NT2/D1 (cell line): ENCODE results near the gene SDHAF1.

Experiments used
- DNase-seq: peaks from one replicate; pipeline ENCODE4 v3.0.0-alpha.2; 2011; ENCODE audit warnings: low read depth, low spot score
- H3K27me3 ChIP-seq: 2 replicates; pipeline ENCODE4 v1.6.0; 2011; ENCODE audit warnings: mild to moderate bottlenecking; ENCODE audit not compliant: insufficient read length, insufficient read depth
- H3K36me3 ChIP-seq: 2 replicates; pipeline ENCODE4 v1.6.1; 2011; ENCODE audit warnings: mild to moderate bottlenecking, low read length, mixed read lengths; ENCODE audit not compliant: insufficient read depth, insufficient read length
- H3K4me1 ChIP-seq: 2 replicates; pipeline ENCODE4 v1.5.1; 2011; ENCODE audit not compliant: insufficient read depth, insufficient read length
- H3K4me3 ChIP-seq: 2 replicates; pipeline ENCODE4 v1.5.1; 2011; ENCODE audit warnings: low read depth; ENCODE audit not compliant: insufficient read length
- H3K9ac ChIP-seq: 2 replicates; pipeline ENCODE4 v1.6.0; 2011; ENCODE audit warnings: low read depth; ENCODE audit not compliant: insufficient read length
- H3K9me3 ChIP-seq: 2 replicates; pipeline ENCODE4 v1.5.1; 2011; ENCODE audit warnings: mild to moderate bottlenecking, low read length; ENCODE audit not compliant: insufficient read depth
- SUZ12 ChIP-seq: IDR thresholded peaks from 2 replicates; pipeline ENCODE4 v1.6.1; 2011; ENCODE audit not compliant: insufficient read length, insufficient read depth; ENCODE audit errors: extremely low read depth
- YY1 ChIP-seq: IDR thresholded peaks from 2 replicates; pipeline ENCODE4 v1.6.1; 2011; ENCODE audit not compliant: insufficient read length, insufficient read depth
- ZNF274 ChIP-seq: IDR thresholded peaks from 2 replicates; pipeline ENCODE4 v1.6.1; 2011; ENCODE audit warnings: mild to moderate bottlenecking, low read depth, low read length

SDHAF1 gene

DNA sequence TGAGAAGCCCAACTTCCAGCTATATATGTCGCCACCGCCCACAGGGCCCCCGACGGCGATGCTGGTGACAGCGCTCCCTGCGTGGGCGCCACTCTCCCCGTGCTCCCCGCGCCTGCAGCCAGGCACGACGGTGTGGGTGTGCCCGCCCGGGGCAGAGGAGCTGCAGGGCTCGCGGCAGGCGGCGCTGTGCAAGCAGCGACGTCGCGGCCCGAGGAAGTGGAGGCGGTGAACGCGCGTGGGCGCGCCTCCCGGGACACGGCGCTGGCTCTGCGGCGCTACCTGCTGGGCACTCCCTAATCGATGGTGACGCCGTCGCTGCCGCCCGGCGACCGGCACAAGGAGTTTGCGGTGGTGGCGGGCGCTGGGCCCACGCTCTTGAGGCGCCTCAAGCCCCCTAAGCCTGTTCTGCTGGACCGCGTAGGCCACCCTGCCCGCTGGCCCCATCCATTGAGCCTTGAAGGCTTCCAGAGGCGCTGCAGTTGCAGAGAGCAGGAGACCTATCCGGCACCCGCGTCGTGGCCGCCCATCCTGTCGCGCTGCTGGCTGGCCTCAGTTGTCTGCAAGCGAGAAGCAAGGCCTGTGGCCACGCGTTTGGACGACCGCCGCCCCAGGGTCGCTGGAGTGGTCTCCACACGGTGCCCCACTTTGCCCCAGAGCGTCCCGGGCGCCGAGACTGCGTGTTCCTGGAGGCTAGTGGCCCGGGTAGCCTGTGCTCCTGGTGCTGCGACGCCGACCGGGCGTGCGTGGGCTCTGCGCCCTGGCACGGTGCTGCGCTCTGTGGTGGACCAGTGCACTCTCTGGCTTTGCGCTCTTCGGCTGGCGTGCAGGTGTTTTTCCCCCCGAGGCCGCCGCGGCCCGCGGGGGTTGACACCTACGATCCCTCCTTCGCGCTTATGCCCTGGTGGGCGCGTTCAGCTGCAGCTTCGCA lies 35.7 kb upstream of the SDHAF1 start:
- TF ChIP-seq YY1, result no peak
- TF ChIP-seq SUZ12, result peak; percentile 78
- H3K27me3 ChIP-seq, result peaks cover 52% of the 10 kb centered on the region
- DNase-seq, result no peak

DNA sequence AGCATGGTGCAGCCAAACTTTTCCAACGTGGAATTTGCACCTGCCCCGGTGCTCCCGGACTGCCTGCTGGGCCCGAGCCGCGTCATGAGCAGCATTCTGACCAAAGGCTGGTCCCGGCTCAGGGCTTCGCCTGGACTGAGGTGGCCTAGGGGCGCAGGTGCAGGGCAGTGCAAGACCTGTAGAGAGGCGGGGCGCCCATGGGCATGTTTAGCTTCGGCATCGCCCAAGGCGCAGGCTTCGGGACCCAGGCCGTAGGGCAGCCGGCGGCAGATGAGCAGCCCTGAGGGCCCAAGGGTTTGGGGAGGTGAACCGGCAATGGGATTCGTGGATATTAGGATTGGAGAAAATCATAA lies 35.0 kb upstream of the SDHAF1 start:
- Histone ChIP-seq H3K27me3 (peaks cover 52% of the 10 kb centered on the region), H3K9ac (peak overlapping the region; percentile 56), H3K9me3 (no peaks in the 10 kb centered on the region), H3K36me3 (no peaks in the 10 kb centered on the region), H3K4me1 (peaks cover 9% of the 10 kb centered on the region), H3K4me3 (no peak overlapping the region)
- DNase-seq, result no peak
- TF ChIP-seq SUZ12 (no peak), YY1 (no peak), ZNF274 (no peak)

More for the DNA sequence above, 35.7 kb upstream of the SDHAF1 start:
- Histone ChIP-seq H3K4me3 (peak overlapping the region; percentile 39), H3K9me3 (no peaks in the 10 kb centered on the region), H3K4me1 (peaks cover 9% of the 10 kb centered on the region), H3K9ac (peak overlapping the region; percentile 56), H3K36me3 (no peaks in the 10 kb centered on the region)

DNA sequence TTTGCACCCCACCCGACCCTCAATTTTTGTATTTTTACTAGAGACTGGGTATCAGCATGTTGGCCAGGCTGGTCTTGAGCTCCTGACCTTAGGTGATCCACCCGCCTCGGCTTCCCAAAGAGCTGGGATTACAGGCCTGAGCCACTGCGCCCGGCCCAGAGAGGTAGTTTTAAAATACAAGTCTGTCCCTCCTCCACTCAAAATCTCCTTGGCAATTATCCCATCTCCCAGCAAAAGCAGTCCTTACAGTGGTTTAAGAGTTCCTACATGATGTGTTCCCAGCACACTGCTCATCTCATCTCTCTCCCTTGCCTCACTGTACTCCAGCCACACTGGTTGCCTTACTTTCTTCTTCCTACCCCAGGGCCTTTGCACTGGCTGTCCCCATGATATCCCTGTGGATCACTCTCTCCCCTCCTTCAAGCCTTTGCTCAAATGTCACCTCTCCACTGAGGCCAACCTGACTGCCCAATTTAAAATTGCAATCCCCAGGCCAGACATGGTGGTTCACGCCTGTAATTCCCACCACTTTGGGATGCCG lies 34.5 kb upstream of the SDHAF1 start:
- Histone ChIP-seq H3K4me3 (no peak overlapping the region), H3K27me3 (peaks cover 52% of the 10 kb centered on the region), H3K9ac (no peak overlapping the region), H3K4me1 (peaks cover 9% of the 10 kb centered on the region), H3K9me3 (no peaks in the 10 kb centered on the region), H3K36me3 (no peaks in the 10 kb centered on the region)
- no peak for DNase-seq
- no peak for TF ChIP-seq ZNF274
- no peak for TF ChIP-seq YY1
- no peak for TF ChIP-seq SUZ12

DNA sequence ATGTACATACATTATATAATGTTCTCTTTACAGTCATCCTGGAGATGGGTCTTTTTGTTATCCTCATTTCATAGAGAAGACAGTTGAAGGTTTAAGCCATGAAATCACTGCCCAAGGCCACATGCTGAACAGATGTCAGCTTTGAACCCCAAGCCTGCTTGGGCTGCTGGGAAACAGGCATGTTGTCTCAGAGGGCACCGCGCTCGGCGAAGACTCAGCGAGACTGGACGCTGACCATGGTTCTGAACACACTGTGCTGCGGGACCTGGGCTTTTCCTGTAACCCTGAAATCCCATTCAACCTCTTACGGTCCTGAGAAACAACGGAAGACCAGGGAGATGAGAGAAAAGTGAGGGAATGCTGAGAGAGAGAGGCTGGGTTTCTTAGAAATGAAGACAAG lies 31.5 kb upstream of the SDHAF1 start:
- no peak overlapping the region for H3K9ac ChIP-seq
- H3K36me3 ChIP-seq, result no peaks in the 10 kb centered on the region
- DNase-seq, result peak; percentile 51
- peaks cover 9% of the 10 kb centered on the region for H3K4me1 ChIP-seq
- H3K27me3 ChIP-seq, result peaks cover 36% of the 10 kb centered on the region
- no peaks in the 10 kb centered on the region for H3K9me3 ChIP-seq
- TF ChIP-seq ZNF274 (no peak), YY1 (no peak), SUZ12 (no peak)
- H3K4me3 ChIP-seq, result no peak overlapping the region

DNA sequence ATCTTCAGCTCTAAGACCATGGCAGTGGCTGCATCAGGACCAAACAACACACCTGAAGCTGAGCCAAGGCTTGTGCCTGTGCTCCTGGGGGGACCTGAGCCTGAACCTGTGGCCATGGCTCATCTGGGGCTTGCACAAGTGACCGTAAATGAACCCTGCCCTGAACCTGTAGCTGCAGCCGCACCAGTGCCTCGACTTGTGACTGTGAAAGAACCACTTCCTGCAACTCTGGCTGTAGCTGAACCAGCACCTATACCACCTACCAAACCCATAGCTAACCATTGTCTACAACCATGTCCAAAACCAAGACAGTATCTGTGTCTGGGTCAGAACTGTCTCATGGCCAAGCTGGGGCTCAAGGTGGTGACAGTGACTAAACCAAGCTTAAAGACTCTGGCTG lies 28.2 kb upstream of the SDHAF1 start:
- Histone ChIP-seq H3K9ac (no peak overlapping the region), H3K9me3 (no peaks in the 10 kb centered on the region), H3K4me3 (no peak overlapping the region), H3K4me1 (no peaks in the 10 kb centered on the region), H3K27me3 (peaks cover 6% of the 10 kb centered on the region), H3K36me3 (no peaks in the 10 kb centered on the region)
- TF ChIP-seq ZNF274 (no peak), SUZ12 (no peak), YY1 (no peak)
- no peak for DNase-seq

DNA sequence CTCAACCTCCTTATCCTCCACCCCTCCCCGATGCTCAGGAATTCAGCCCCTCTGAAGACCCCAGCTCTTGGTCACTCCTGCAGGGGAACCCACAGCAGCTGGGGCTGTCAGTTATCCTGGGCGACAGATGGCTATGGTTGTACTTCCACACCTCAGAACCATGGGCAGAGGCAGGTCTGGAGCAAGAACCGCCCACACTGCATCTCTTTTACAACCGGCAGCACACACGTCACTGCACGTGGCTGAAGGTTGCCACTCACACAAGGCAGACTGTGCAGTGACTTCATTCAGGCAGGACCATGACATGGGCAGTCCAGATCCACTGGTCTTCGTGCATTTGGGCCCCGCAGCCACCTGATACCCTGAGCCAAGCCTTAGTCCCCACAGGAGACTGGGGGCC lies 21.5 kb upstream of the SDHAF1 start:
- H3K4me3 ChIP-seq, result no peak overlapping the region
- no peaks in the 10 kb centered on the region for H3K4me1 ChIP-seq
- no peaks in the 10 kb centered on the region for H3K9me3 ChIP-seq
- TF ChIP-seq ZNF274 (no peak), YY1 (no peak), SUZ12 (no peak)
- no peaks in the 10 kb centered on the region for H3K27me3 ChIP-seq
- no peak for DNase-seq
- no peak overlapping the region for H3K9ac ChIP-seq
- H3K36me3 ChIP-seq, result no peaks in the 10 kb centered on the region

DNA sequence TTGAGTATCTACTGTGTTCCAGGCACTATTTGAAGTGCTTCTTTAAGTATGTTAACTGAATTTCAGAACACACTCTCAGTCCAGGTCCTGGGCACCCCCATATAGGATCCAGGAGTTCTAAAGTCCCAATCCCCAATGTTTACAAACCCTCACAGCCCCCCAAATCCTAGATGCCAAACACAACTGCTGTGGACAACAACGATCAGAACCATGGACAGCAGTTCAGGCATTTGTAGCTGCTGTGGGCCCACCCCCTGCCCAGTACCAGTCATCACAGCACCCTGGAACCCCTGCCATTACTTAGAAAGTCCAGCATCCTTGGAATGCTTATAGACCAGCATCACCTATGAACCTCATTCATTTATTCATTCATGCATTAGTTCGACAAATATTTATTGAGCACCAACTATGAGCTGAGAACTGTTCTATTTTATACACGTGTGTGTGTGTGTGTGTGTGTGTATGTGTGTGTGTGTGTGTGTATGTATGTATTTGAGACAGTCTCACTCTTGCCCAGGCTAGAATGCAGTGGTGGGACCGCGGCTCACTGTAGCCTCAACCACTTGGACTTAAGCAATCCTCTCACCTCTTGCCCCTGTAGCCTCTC lies 19.3 kb upstream of the SDHAF1 start:
- no peak for DNase-seq
- H3K9me3 ChIP-seq, result no peaks in the 10 kb centered on the region
- TF ChIP-seq SUZ12, result no peak
- no peak overlapping the region for H3K4me3 ChIP-seq
- no peaks in the 10 kb centered on the region for H3K27me3 ChIP-seq
- H3K4me1 ChIP-seq, result peaks cover 2% of the 10 kb centered on the region
- H3K9ac ChIP-seq, result no peak overlapping the region
- no peaks in the 10 kb centered on the region for H3K36me3 ChIP-seq
